Measurements from ENCODE around the gene BPNT1. TPM values are rescaled to one million over a fixed set of nuclear protein-coding genes. Genes with fewer than 3 reads are reported as not detected.
"Not testable (repeated sequence)": the region's sequence is repeated elsewhere in the genome, so short reads cannot be mapped to it uniquely, and the experiment has no call there.

Gene BPNT1
- total RNA-seq, 1 donor from 2014 or later, result 48.7 TPM

- no peak for DNase-seq (ENCODE audit: low spot score)
Observed at GRCh38 chr1:220077887-220078286, 11.7 kb downstream of the BPNT1 start.

GRCh38 chr1:220076861-220077762 lies 12.5 kb downstream of the BPNT1 start:
- no peak for DNase-seq (ENCODE audit: low spot score)

DNA sequence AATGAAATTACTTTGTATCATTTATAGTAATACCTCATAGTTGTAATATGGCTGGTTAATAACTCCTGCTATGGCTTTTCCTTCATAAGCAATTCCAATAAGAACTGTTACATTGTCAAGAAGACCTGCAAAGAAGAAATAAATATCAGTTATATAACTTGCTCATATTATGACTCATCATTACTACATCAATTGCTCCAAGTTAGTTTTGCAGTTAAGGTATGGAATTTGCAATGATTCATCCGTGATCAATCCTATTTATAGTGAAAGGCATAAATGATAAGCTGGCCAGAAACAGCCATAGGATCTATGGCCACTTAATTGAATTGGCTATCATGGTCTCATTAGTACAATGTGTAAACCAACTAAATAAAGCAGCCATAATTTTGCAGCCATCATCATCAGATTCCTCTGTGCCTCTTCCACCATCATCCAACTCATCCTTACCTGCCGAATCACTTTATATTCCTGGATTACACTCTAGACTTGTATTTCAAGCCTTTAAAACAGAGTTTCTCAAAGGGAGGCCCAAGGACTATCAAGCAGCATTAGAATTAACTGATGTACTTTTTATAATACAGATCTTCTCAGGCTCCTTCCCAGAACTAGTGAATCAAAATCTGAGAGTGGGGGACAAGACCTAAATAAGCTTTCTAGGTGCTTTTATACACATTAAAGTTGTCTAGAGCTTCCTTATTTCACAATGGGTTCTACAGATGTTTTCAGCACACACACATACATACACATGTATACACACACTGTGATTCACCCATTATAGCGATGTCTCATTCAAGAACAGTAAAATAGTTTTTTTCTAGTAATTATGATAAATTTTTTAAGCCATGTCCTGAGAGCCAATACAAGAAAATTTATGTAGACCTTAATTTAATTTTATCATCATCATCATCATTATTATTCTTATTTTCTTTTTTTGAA lies 22.1 kb downstream of the BPNT1 start:
- DNase-seq (ENCODE audit: low spot score), result no peak

DNA sequence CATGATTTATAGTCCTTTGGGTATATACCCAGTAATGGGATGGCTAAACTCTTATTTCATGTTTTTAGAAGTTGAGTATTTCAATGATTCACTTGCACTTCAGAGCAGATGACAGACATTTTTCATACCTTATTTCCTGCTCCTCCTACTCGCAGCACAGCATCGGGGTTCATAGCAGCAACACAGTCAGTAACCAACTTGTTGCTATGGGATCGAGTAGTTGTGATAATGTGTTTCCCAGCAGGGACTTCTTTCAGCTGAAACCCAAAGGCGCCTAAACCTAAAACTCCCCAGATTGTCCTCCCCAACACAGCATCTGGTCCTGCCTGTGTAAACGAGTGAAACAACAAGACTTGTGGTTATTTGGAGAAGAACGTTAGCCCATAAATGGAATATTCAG lies 27.0 kb downstream of the BPNT1 start:
- no peak for DNase-seq (ENCODE audit: low spot score)

GRCh38 chr1:220060876-220061275 lies 28.7 kb downstream of the BPNT1 start:
- no peak for DNase-seq (ENCODE audit: low spot score)

DNA sequence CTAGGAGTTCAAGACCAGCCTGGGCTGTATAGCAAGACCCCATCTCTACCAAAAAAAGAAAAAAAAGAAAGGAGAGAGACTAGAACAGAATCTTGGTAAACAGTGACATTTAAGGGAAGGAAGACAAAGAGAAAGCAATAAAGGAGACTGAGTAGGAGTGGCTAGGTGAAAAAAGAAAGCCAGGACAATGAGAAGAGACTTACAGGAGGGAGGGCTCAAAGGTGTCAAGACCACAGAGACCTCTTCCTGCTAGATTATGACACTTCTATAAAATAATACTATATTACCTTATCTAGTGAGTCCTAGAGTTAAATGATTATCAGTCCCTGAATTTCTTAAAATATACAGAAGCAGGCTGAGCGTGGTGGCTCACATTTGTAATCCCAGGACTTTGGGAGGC lies 33.2 kb downstream of the BPNT1 start:
- DNase-seq (ENCODE audit: low spot score), result no peak

- DNase-seq (ENCODE audit: low spot score), result peak; percentile 95
Observed at GRCh38 chr1:220046052-220046930, 43.3 kb downstream of the BPNT1 start, which contains the start of gene EPRS1. EPRS1 (minus strand) TSS chr1:220046505; CDS start chr1:220046388, 117 bp downstream.

- no peak for DNase-seq (ENCODE audit: low spot score)
Observed at GRCh38 chr1:220045356-220046051, 44.1 kb downstream of the BPNT1 start.

DNA sequence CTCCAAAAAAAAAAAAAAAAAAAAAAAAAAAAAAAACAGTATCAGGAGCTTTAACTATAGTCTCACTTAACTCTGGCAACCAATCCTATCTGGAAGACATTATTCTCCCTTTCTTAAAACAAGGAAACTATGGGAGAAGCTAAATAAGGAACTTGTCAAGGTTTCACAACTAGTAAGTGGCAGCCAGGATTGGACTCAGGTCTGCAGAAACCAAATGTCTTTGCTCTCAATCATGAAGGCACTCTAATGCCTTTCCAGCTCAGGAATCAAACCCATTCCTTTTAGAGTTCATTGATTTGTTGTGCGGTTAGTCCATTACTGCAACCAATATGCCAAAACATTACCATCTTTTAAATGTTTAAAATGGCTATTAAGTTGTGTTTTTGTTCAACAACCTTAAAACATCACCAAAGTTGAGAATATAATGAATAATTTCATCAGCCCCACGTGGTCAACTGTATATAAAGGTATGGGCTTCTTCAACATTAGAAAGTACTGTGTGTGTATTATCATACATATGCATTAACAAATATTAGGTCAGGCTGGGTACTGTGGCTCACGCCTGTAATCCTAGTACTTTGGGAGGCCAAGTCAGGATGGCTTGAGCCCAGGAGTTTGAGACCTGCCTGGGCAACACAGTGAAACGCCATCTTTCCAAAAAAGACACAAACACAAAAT lies 44.8 kb downstream of the BPNT1 start:
- no peak for DNase-seq (ENCODE audit: low spot score)

- DNase-seq (ENCODE audit: low spot score), result no peak
Observed at GRCh38 chr1:220043646-220044045, 45.9 kb downstream of the BPNT1 start.

DNA sequence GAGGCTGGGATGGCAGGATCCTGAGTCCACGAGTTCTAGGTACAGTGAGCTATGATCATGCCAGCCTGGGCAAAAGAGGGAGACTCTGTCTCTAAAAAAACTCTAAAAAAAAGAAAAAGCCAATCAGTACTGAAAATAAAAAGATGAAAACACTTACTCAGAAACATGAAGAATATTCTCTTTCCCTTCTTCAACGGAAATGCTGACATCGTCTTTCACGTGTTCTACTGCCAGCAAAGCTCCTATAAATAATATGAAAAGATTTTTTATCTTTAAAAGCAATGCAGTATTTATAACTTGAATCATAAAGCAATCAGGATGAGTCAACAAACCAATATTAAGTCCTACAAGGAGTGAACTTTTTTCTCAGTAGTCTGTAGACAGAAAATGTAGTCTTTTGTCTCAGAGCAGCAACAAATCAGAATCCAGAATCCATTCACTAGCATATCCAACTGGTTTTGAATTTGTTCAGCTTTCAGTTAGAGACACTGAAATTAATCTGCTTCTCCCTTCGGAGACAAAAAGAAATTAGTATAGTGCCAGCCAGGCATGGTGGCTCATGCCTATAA lies 49.5 kb downstream of the BPNT1 start:
- no peak for DNase-seq (ENCODE audit: low spot score)

DNA sequence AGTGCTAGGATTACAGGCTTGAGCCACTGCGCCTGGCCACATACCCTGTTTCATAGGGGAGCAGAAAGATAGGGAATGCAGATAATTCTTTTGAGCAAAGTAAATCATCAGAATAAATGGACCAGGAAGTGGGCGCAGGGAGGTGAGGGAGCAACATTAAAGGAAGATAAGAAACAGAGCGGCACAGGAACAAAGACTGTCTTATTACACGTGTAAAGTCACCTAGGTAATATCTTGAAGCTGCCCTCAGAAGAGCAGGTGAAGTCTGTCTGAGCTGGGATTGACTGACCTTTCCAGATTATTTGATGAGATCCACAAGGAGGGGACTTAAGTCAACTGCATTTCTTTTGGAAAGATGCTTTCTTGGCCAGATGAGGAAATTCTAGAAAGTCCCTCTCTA lies 50.9 kb downstream of the BPNT1 start:
- no peak for DNase-seq (ENCODE audit: low spot score)

DNA sequence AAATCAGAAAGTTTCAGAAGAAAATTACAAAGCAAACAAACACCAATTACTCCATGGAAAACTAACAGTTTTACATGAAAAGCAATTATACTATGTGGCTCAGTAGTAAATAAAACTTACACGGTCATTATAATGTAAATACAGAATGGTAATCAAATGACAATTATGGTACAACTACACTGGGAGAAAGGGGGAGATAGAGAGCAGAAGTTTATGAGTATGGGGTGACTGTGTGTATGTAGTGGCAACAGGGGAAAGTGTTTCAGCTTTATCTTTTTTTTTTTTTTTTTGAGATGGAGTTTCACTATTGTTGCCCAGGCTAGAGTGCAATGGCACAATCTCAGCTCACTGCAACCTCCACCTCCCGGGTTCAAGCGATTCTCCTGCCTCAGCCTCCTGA lies 51.8 kb downstream of the BPNT1 start:
- DNase-seq (ENCODE audit: low spot score), result not testable (repeated sequence)

GRCh38 chr1:220032911-220033310 lies 56.7 kb downstream of the BPNT1 start:
- no peak for DNase-seq (ENCODE audit: low spot score)

GRCh38 chr1:220031287-220031686 lies 58.3 kb downstream of the BPNT1 start:
- DNase-seq (ENCODE audit: low spot score), result no peak

DNA sequence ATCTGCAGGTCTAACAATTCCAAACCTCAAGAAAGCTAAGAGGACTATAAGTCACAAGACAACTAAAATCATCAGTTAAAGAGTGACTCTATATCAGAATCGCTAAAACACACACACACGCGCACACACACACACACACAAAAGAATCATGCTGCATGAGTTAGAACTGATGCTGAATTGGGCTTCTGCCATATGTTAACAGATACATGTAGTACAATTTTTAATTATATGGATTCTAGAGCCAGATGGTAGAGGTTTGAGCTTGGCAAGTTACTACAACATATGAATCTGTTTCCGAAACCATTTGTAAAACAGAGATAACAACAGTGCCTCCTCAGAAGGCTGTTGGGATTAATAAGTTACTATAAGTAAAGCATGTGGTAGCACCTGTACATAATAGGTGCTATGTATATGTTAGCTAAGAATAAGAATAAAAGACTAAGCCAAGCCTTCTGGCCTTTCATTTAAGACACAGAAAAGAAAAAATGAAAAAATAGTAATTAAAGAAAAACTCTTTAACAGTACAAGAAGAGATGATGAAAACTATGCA lies 61.2 kb downstream of the BPNT1 start:
- DNase-seq (ENCODE audit: low spot score), result no peak

- no peak for DNase-seq (ENCODE audit: low spot score)
Observed at GRCh38 chr1:220019071-220019470, 70.5 kb downstream of the BPNT1 start.

- no peak for DNase-seq (ENCODE audit: low spot score)
Observed at GRCh38 chr1:220013497-220013896, 76.1 kb downstream of the BPNT1 start.

GRCh38 chr1:220012259-220012658 lies 77.3 kb downstream of the BPNT1 start:
- DNase-seq (ENCODE audit: low spot score), result no peak

- DNase-seq (ENCODE audit: low spot score), result no peak
Observed at GRCh38 chr1:220011620-220012019, 78.0 kb downstream of the BPNT1 start.
